Measurements from ENCODE around the gene ASTN1.

ASTN1 gene

GRCh38 chr1:177012342-177012925, 152.1 kb downstream of the ASTN1 start:
- DNase-seq, result no peak
- in situ Hi-C loops (cut with HindIII; ENCODE audit: low pct_ligation_motif_present, low pct_unique_long_range_greater_than_20kb, low sequenced_read_pairs), result no loop called here

- no peak for DNase-seq
- in situ Hi-C loops (cut with HindIII; ENCODE audit: low pct_ligation_motif_present, low pct_unique_long_range_greater_than_20kb, low sequenced_read_pairs), result no loop called here
Observed at GRCh38 chr1:177011508-177011907, 153.0 kb downstream of the ASTN1 start.

- in situ Hi-C loops (cut with HindIII; ENCODE audit: low pct_ligation_motif_present, low pct_unique_long_range_greater_than_20kb, low sequenced_read_pairs), result no loop called here
- no peak for DNase-seq
Observed at GRCh38 chr1:177010211-177010825, 154.2 kb downstream of the ASTN1 start.

GRCh38 chr1:177008653-177009052, 155.9 kb downstream of the ASTN1 start:
- DNase-seq, result no peak
- in situ Hi-C loops (cut with HindIII; ENCODE audit: low pct_ligation_motif_present, low pct_unique_long_range_greater_than_20kb, low sequenced_read_pairs), result no loop called here

- in situ Hi-C loops (cut with HindIII; ENCODE audit: low pct_ligation_motif_present, low pct_unique_long_range_greater_than_20kb, low sequenced_read_pairs), result no loop called here
- DNase-seq, result no peak
Observed at GRCh38 chr1:177007437-177008161, 156.9 kb downstream of the ASTN1 start.

GRCh38 chr1:177002891-177003290, 161.6 kb downstream of the ASTN1 start:
- in situ Hi-C loops (cut with HindIII; ENCODE audit: low pct_ligation_motif_present, low pct_unique_long_range_greater_than_20kb, low sequenced_read_pairs), result no loop called here

GRCh38 chr1:177001556-177001955, 163.0 kb downstream of the ASTN1 start:
- DNase-seq, result no peak
- in situ Hi-C loops (cut with HindIII; ENCODE audit: low pct_ligation_motif_present, low pct_unique_long_range_greater_than_20kb, low sequenced_read_pairs), result no loop called here

More at GRCh38 chr1:177002891-177003290, 161.6 kb downstream of the ASTN1 start:
- no peak for DNase-seq

GRCh38 chr1:176998183-176998795, 166.2 kb downstream of the ASTN1 start:
- in situ Hi-C loops (cut with HindIII; ENCODE audit: low pct_ligation_motif_present, low pct_unique_long_range_greater_than_20kb, low sequenced_read_pairs), result no loop called here

GRCh38 chr1:176996456-176997090, 167.9 kb downstream of the ASTN1 start:
- no peak for DNase-seq
- in situ Hi-C loops (cut with HindIII; ENCODE audit: low pct_ligation_motif_present, low pct_unique_long_range_greater_than_20kb, low sequenced_read_pairs), result no loop called here

More at GRCh38 chr1:176998183-176998795, 166.2 kb downstream of the ASTN1 start:
- DNase-seq, result no peak

- in situ Hi-C loops (cut with HindIII; ENCODE audit: low pct_ligation_motif_present, low pct_unique_long_range_greater_than_20kb, low sequenced_read_pairs), result no loop called here
Observed at GRCh38 chr1:176994931-176995596, 169.4 kb downstream of the ASTN1 start.

GRCh38 chr1:176993587-176993986, 170.9 kb downstream of the ASTN1 start:
- in situ Hi-C loops (cut with HindIII; ENCODE audit: low pct_ligation_motif_present, low pct_unique_long_range_greater_than_20kb, low sequenced_read_pairs), result no loop called here
- no peak for DNase-seq

More at GRCh38 chr1:176994931-176995596, 169.4 kb downstream of the ASTN1 start:
- DNase-seq, result no peak

- in situ Hi-C loops (cut with HindIII; ENCODE audit: low pct_ligation_motif_present, low pct_unique_long_range_greater_than_20kb, low sequenced_read_pairs), result no loop called here
- no peak for DNase-seq
Observed at GRCh38 chr1:176989754-176990153, 174.8 kb downstream of the ASTN1 start.

- in situ Hi-C loops (cut with HindIII; ENCODE audit: low pct_ligation_motif_present, low pct_unique_long_range_greater_than_20kb, low sequenced_read_pairs), result no loop called here
- no peak for DNase-seq
Observed at GRCh38 chr1:176989023-176989422, 175.5 kb downstream of the ASTN1 start.

- DNase-seq, result no peak
- in situ Hi-C loops (cut with HindIII; ENCODE audit: low pct_ligation_motif_present, low pct_unique_long_range_greater_than_20kb, low sequenced_read_pairs), result no loop called here
Observed at GRCh38 chr1:176987016-176987415, 177.5 kb downstream of the ASTN1 start.

- DNase-seq, result no peak
- in situ Hi-C loops (cut with HindIII; ENCODE audit: low pct_ligation_motif_present, low pct_unique_long_range_greater_than_20kb, low sequenced_read_pairs), result no loop called here
Observed at GRCh38 chr1:176983731-176984130, 180.8 kb downstream of the ASTN1 start.

GRCh38 chr1:176976771-176977170, 187.7 kb downstream of the ASTN1 start:
- in situ Hi-C loops (cut with HindIII; ENCODE audit: low pct_ligation_motif_present, low pct_unique_long_range_greater_than_20kb, low sequenced_read_pairs), result no loop called here
- no peak for DNase-seq

GRCh38 chr1:176976225-176976624, 188.3 kb downstream of the ASTN1 start:
- DNase-seq, result no peak
- in situ Hi-C loops (cut with HindIII; ENCODE audit: low pct_ligation_motif_present, low pct_unique_long_range_greater_than_20kb, low sequenced_read_pairs), result no loop called here

- in situ Hi-C loops (cut with HindIII; ENCODE audit: low pct_ligation_motif_present, low pct_unique_long_range_greater_than_20kb, low sequenced_read_pairs), result no loop called here
- no peak for DNase-seq
Observed at GRCh38 chr1:176964687-176965086, 199.8 kb downstream of the ASTN1 start.
